ENCODE data around the gene PTPN22. TPM values are rescaled to one million over a fixed set of nuclear protein-coding genes. Genes with fewer than 3 reads are reported as not detected.
A peak's percentile ranks its signal among the peaks of the same experiment; 100 is the strongest.

Gene PTPN22
- total and polyA plus RNA-seq, 9 of the 15 experiments (the other 6 are each of a cell fraction or from before 2014, with no cell fraction given): 0.45 to 4.6 (median 1.1) TPM

DNA sequence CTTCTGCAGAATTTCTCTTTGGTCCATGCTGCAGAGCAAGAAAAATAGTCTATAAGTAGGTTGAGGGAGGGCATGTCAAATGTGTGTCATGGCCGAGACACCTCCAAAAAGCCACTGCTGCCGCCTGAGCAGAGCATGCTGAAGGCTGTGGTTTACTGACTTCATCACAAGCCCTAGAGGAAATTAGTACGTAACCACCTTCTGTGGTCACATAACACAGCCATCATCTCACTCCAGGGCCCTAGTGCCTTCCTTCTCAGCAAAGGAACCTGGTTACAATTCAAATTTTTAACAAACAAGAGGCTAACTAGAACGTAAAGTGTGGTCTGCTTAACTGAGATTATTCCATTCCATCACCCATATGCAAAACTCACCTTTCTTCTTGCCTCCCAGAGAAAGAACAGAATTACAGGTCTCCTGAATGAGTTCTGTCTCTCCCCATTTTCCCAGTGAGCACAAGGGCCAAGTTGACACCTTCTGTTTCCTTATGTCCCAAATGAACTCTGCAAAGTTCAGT lies at the start of gene PTPN22 (continued):
- TF ChIP-seq HMBOX1 (IDR thresholded peaks at IDR 0.05) (peak; percentile 78), ZNF76 (CRISPR knock-in tag; IDR thresholded peaks at IDR 0.05; ENCODE audit: borderline replicate concordance) (no peak), KLF6 (CRISPR knock-in tag; IDR thresholded peaks at IDR 0.05; ENCODE audit: borderline replicate concordance) (no peak), SRSF9 (IDR thresholded peaks at IDR 0.05; ENCODE audit: borderline replicate concordance, low read depth, low read length) (no peak), SMAD2 (IDR thresholded peaks at IDR 0.05; ENCODE audit: low read depth, low read length) (no peak), NRF1 (conservative IDR thresholded peaks at IDR 0.05 in 1 of 2, IDR thresholded peaks at IDR 0.05 in 1 of 2) (0 out of 4 replicates have a peak, but pooled peaks of 1 of the 2 experiments have one; percentile 38), ZNF232 (CRISPR knock-in tag; IDR thresholded peaks at IDR 0.05) (0 out of 2 replicates have a peak, but pooled peaks have one; percentile 50), ZNF584 (CRISPR knock-in tag; IDR thresholded peaks at IDR 0.05; ENCODE audit: low read depth) (peak; percentile 55; the same call in 1 of the 2 replicates), KDM5B (IDR thresholded peaks at IDR 0.05; ENCODE audit: insufficient replicate concordance, low read depth, low read length) (no peak), CREBBP (IDR thresholded peaks at IDR 0.05; ENCODE audit: low read depth, low read length) (no peak), SMAD3 (CRISPR knock-in tag; conservative IDR thresholded peaks at IDR 0.05) (0 out of 2 replicates have a peak, but pooled peaks have one; percentile 40), GABPB1 (CRISPR knock-in tag; IDR thresholded peaks at IDR 0.05) (peak; percentile 55; the same call in 1 of the 2 replicates), NR4A1 (CRISPR knock-in tag; IDR thresholded peaks at IDR 0.05) (no peak), NR4A1 (tag; IDR thresholded peaks at IDR 0.05) (0 out of 2 replicates have a peak, but pooled peaks have one; percentile 45), NR2C2 (CRISPR knock-in tag; IDR thresholded peaks at IDR 0.05) (no peak), NR2C2 (tag; IDR thresholded peaks at IDR 0.05) (peak; percentile 63; the same call in 1 of the 2 replicates), ESRRA (IDR thresholded peaks at IDR 0.05; ENCODE audit: borderline replicate concordance, low read depth) (peak; percentile 77; the same call in 1 of the 2 replicates), ARID1B (IDR thresholded peaks at IDR 0.05) (0 out of 2 replicates have a peak, but pooled peaks have one; percentile 11)
- TF ChIP-seq, protein P1, sequence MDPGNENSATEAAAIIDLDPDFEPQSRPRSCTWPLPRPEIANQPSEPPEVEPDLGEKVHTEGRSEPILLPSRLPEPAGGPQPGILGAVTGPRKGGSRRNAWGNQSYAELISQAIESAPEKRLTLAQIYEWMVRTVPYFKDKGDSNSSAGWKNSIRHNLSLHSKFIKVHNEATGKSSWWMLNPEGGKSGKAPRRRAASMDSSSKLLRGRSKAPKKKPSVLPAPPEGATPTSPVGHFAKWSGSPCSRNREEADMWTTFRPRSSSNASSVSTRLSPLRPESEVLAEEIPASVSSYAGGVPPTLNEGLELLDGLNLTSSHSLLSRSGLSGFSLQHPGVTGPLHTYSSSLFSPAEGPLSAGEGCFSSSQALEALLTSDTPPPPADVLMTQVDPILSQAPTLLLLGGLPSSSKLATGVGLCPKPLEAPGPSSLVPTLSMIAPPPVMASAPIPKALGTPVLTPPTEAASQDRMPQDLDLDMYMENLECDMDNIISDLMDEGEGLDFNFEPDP (CRISPR knock-in tag; IDR thresholded peaks at IDR 0.05): no peak
- TF ChIP-seq, protein P2, sequence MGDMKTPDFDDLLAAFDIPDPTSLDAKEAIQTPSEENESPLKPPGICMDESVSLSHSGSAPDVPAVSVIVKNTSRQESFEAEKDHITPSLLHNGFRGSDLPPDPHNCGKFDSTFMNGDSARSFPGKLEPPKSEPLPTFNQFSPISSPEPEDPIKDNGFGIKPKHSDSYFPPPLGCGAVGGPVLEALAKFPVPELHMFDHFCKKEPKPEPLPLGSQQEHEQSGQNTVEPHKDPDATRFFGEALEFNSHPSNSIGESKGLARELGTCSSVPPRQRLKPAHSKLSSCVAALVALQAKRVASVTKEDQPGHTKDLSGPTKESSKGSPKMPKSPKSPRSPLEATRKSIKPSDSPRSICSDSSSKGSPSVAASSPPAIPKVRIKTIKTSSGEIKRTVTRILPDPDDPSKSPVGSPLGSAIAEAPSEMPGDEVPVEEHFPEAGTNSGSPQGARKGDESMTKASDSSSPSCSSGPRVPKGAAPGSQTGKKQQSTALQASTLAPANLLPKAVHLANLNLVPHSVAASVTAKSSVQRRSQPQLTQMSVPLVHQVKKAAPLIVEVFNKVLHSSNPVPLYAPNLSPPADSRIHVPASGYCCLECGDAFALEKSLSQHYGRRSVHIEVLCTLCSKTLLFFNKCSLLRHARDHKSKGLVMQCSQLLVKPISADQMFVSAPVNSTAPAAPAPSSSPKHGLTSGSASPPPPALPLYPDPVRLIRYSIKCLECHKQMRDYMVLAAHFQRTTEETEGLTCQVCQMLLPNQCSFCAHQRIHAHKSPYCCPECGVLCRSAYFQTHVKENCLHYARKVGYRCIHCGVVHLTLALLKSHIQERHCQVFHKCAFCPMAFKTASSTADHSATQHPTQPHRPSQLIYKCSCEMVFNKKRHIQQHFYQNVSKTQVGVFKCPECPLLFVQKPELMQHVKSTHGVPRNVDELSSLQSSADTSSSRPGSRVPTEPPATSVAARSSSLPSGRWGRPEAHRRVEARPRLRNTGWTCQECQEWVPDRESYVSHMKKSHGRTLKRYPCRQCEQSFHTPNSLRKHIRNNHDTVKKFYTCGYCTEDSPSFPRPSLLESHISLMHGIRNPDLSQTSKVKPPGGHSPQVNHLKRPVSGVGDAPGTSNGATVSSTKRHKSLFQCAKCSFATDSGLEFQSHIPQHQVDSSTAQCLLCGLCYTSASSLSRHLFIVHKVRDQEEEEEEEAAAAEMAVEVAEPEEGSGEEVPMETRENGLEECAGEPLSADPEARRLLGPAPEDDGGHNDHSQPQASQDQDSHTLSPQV (IDR thresholded peaks at IDR 0.05): peak; percentile 44; the same call in 1 of the 2 replicates

All from K562 (cell line).